Stimulated activated CD4-positive, alpha-beta T cell treated with anti-CD3 and anti-CD28 coated beads, Interleukin-12 subunit alpha, Interleukin-12 subunit beta, amount 100 ng/mL, for 24 hours (primary cell): ENCODE data around the gene RGMB.

ENCODE experiments used
- DNase-seq, 2 experiments: peaks; one replicate each; pipeline ENCODE4 v3.0.0-alpha.2; 2020; ENCODE audit warnings: low read depth in 2 of 2

The RGMB gene

DNA sequence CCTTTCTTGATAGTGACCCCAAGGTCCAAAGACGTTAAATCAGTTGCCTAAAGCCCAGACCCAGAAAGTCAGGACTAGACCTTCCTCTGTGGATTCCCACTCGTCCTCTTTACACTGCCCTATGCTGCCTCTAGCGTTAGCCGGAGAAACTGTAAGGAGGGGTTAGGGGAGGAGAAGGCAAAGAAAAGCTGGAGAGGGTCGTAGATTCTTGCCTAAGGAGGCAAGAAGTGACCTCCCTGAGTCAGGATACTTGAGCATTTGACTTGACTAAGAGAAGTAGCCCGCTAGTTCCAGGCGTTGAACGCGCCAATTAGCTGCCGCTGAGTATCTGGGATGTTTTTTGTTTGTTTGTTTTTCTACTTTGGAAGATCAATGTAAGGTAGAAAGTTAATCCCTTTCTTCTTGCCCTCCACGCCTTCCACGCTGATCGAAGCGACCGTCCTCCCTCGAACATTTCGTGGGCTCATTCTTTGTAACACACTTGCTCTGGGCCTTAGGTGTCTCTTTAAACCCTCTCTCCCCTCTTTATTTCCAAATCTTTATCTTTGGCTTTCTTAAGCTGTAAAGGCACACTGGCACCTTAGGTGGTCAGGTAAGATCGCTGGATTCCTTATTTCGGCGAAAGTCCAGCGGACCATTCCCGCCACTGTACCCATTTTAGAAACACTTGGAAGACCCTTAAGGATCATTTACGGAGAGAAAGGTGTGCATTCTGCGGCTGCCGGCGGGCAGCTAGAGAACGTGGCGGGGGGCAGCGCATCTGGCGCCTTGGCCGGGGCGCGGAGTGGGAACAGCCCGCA is 5.1 kb upstream of the RGMB start:
- DNase-seq = peak in 1 of 2 experiments; percentile 19

DNA sequence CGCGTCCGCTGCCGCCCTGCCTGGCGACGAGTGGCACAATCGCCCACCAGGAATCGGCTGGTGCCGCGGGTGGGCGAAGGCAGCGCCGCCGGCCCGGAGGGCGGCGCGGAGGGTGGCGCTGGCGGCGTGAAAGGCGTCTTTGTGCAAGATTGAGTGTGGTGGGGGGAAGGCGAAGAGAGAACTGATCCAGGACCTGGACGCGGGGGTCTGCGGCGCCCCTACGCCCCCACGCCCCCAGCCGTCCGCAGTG is 4.6 kb upstream of the RGMB start:
- no peak for DNase-seq

DNA sequence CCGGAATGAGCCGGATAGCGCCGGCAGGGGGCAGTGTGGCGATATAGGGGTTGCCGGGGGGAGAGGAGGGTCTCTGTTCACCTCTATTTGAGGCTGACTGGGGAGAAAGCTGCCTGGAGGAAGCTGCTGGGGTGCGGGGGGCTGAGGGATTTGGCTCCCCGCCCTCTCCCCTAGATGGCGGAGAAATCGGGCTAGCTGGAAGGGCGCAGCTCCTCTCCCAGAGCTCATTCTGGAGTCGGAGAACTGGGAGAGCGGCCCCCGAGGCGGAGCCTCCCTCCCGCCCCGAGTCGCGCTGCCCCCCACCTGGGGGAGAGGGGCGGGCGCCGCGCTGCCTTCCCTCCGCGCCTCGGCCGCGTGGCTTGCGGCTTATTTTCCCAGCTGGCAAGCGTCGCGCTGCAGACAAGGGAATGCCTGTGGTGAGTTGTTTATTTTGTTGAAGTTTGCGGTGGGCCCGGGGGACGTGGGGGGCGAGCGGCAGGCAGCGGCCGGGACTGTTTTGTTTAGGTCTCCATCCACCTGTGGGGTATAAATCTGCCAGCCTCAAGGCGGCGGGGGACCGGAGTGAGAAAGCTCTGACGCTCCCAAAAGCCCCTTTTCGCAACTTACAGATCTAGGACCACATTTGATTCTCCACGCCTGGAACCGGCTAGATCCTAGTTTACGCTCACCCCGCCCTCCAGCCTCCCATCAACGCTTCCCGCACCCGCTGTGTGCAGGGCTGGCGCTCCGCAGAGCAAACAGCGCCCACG is 4.1 kb upstream of the RGMB start:
- DNase-seq = peak in 1 of 2 experiments; percentile 32

DNA sequence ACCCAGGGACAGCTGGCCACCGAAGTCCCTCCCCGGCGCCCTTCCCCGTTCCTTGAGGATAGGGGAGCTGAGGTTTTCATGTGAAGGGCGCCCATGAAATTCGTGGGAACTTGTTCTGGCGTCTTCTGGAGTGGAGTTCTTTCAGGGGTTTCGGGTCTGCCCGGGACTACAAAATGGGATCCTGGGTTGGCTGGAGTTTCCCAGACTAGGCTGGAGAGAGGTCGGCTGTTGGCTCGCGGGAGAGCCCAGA is 3.6 kb upstream of the RGMB start:
- no peak for DNase-seq

DNA sequence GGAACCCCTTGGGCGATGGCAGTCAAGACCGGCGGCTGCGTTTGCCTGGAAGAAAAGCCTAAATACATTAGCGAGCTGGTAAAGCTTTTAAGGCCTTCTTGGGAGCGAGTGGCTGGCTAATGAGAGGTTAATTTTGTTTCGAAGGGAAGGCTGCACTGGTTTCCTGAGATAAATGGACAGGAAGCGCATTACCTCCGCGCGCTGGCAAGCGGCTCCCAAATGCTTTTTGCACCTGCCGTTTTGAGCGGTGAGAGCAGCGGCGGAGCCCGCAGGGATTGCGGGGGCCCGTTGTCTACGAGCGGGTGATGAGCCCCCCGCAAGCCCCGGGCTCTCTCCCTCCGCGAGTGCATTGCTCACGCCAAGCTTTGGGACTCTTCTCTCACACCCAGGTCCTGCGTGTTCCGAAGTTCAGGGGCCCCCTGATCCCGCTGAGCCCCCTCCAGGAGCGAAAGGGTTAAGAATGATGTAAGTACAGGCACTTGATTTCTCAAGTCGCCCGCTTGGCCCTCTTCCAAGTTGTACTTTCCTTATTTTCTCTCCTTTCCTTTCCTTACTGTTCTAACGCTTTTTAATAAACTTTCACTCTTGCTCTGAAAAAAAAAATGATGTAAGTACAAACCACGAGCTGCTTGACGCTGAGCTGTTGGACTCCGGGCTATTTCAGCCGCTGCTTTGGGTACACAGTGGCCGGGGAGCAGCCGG is 3.1 kb upstream of the RGMB start:
- DNase-seq = peak in 1 of 2 experiments; percentile 3

DNA sequence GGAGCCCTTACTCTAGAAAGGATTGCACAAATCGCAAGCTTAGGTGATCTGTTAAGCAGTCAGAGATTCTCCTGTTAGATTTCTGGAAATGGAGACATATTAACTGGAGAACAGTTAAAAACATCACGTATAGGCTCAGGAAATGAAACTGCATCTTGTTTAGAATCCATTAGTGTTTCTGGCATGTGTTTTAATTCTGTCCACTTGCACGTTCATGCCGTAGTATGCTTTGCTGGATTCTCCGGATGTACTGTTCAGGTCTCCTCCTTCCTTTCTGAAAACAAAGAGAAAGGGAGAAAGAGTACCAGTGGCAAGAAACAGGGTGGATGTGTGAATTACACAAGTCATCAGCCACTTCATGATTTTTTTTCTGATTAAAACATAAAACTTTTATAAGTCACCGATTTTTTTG is 2.5 kb upstream of the RGMB start:
- no peak for DNase-seq

DNA sequence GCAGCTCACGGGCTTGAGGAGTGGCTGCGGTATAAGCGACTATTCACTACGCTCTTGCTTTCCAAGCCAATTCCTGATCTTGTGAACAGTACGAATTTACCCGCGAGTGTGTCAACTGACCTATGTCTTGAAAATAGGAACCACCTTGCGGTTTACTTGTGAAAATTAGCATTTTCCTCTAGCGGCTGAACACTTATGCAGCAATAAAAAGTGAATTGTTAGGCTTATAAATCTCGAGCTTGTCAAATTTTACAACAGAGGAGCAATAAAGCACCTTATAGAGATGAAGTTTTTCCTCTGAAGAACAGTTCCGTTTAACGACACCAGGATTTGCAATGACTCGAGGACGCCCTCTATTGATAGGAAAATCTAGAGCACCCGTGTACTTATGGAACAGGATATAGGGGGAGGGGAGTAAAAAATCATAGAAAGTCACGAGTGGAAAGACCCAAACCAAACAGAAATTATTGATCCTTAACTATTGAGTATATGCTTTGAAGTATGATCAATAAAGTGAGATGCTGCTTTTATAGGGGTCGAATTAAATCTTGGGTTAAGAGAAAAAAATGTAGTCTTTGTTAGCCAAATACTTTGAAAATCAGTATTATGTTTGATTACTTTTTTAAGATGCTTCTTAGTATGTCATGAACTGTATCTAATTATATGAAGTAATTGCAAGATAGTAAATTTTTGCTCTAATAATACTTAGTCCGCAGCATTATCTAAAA is 1.9 kb upstream of the RGMB start:
- DNase-seq = peak in 1 of 2 experiments; percentile 36

DNA sequence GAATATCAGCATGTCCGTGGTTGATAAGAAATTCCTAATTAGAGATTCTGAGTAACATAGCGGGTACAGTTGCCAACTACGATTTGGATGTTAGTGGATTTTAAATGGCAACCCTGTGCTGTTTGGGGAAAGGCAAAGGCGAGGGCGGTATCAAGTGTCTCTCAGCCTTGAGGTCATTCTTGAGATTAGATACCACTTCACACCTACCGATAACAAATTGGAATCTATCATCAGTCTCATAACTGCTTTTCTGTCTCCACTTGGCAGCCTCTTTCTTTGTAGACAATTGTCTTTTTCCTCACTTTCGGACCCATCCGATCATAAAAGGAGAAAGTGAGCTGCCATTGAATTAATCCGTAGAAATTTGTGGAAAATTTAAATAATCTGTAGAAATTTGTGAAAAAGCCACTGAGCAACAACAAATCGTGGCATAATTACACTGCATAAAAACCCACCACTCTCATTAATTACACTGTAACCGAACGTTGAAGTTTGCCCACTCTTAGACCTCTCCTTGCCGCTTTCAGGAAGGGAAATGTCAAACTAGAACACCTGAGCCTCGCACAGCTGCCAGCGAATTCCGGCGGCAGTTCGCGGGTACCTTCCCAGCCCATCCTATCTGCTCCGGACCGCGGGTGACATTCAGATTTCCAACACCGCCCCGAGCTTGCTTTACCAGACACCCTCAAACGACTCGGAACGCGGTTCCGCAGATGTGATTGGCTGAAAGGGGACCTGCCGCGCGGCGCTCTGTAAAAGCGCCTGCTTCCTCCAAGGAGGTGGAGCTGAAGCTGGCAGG is 849 bp upstream of the RGMB start:
- DNase-seq = peak; percentile 25 to 42

DNA sequence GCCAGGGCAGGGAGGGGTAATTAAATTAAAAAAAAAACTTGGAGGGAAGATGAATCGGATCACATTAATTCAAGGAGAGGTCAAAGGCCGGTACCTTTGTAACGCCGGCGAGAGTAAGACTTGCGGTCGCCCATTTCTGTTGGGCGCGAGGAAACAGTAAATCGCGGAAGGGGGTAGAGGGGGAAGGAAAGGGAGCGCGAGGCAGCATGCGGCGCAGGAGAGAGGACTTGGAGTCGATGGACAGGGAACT is 324 bp upstream of the RGMB start:
- no peak for DNase-seq

DNA sequence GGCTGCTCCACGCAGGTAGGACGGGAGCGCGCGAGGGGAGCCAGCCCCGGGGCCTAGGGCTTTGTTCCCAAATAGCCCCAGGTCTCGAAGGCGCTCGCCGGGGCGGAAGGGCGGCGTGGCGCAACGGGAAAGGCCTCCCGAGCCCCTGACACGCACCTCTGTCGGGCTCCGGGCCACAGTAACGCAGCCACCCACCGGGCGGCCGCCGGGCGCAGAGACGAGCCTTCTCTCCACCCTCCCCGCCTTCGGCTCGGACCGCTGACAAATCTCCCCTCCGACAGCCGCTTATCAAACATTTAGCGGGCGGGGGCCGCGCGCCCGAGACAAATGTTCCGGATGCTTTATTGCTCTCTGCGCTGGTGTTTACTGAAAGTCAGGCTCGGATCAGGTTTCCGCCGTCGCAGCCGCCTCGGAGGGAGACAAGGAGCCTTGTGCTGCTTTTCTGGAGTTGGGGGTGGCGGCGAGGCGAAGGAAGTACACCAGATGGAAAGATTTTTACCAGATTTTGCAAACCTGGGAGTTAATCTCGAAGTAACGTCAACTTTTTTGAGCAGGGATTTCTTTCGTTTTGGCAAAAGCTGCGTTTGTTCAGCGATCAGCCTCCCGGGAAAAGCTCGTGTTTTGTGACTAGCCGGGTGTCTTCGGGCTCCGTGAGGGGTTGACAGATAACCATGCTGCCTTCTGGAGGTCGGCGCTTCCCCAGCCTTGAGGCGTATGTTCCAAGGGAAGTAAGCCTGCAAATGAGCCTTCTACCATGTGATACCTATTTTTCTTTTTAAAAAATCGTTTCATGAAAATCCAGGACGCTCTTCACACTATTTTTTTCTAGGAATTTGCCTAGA is 950 bp downstream of the RGMB start:
- DNase-seq = peak; percentile 21 to 55

DNA sequence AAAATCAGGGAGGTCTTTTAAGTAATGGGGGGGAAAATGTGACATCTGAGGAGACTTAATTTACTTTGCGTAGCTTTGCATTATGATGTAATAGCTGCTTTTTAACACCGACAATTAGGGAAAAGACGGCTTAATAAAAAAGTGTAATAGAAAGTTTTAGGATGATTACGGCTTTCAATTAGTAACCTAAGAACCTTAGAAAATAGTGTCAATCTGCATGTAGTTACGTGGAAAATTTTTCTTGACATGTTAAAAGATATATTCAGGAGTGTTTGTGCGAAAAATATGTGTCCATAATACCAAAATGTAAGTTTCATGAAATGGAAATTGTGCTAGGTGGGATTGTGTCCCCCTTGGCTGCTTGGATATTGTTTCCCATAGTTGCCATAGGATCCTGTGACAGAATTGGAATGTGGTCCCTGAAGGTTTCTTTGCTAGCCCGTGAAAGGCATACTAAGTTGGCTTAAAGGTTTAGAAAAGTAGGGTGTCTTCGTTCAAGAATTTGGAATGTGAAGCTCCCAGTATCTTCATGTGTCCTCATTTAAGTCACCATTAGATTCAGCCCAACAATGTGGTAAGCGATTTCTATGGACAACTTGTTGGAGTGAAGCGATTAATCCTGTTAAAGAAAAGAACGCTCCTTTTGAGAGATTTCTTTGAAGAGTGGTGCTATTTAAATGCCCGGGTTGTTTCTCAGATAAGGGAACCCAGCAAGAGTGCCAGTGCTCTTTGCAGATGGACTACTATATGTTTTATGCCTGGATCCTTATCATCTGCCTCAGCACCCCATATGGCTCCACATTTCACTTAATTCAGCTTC is 2.0 kb downstream of the RGMB start:
- DNase-seq = no peak

DNA sequence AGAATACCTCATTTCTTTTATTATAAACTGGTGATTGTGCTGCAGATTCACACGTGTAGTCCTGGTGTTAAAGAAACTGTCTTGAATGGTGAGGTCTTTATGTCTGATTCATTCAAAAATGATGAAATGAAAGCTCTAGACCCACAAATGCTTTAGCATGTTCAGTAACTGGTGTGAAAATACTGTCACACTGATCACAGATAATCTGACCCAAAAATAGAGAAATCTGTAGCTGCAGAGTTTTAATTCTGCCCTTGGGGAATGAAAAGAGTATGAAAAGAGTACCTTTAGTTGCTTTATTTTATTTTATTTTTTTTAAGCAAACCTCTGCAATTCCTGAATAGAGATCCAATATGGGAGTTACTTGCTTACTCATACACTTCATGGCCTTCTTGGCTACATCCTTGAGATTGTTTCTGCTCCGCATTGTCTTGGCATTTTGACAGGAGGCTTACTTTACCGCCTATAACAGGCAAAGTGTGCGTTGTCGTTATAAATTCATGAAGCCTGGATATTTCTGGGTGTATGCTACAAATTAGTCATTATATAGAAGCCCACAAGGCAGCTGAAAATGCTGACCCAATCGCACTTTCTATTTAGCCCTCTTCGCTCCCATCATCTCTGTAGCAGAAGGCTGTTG is 2.7 kb downstream of the RGMB start:
- DNase-seq = no peak

DNA sequence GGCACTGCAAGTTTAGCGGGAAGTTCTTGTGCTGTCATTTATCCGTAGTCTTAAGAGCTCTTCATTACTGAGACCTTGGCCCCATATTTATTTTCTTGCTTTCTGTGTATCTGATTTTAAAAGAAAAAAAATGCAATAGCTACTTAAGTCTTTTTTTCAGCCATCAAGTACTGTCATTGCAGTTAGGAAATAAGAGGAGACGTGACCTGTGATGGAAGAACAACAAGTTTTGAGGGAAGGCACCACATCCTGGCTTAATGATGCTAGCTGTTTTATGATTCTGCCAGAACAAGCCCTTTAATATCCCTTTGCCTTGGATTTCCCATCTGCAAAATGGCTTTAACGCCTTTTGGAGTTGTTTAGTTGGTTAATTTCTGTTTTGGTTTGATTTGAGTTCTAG is 3.8 kb downstream of the RGMB start:
- DNase-seq = no peak

DNA sequence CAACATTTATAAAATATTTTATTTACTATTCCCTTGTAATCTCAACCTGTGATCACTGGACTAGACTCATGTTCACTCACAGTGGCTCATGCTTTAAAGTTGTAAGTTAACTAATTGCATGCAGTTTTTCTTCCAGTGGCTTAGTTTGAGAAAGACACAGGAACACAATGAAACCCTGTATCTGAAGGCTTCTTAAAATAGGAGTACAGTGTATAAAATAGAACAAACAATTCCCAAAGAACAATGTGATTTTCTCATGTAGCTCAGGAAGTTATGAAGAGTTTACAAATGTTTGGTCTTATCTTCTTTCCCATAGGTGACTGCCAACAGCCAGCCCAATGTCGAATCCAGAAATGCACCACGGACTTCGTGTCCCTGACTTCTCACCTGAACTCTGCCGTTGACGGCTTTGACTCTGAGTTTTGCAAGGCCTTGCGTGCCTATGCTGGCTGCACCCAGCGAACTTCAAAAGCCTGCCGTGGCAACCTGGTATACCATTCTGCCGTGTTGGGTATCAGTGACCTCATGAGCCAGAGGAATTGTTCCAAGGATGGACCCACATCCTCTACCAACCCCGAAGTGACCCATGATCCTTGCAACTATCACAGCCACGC is 5.9 kb downstream of the RGMB start:
- no peak for DNase-seq

DNA sequence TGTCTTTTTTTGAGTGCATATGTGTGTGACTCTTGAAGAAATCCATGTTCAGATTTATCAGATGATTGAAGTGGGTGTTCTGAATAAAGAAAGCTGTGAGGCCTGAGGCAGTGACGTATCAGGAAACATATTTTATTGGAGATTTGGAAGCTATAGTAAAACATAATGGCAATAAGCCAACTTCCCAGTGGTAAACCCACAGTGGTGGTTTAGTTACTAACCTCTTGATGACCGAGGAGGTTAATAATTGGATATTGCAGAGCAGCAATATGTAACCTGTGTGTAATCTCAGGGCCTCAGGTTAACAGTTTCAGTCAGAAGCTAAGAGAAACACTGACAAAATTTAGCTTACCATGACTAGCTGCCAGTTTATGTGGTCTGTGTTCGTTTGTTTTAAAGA is 6.9 kb downstream of the RGMB start:
- no peak for DNase-seq

DNA sequence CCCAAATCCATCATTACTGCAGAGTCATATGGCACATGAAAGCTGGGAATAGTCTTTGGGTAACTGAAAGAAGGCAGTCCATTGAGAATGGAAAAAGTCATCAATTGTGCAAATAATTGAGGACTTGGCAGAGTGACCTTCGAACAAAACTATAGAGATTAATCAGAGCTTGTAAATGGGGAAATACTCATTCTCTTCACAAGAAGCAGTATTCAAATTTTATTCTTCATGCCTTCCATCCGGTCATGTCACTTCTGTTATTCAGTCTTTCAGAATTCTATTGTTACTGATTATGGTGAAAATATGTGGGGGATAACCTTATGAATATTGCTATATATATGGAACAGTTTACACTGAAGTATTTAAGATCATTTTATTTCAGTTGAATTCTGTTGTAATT is 8.1 kb downstream of the RGMB start:
- no peak for DNase-seq

DNA sequence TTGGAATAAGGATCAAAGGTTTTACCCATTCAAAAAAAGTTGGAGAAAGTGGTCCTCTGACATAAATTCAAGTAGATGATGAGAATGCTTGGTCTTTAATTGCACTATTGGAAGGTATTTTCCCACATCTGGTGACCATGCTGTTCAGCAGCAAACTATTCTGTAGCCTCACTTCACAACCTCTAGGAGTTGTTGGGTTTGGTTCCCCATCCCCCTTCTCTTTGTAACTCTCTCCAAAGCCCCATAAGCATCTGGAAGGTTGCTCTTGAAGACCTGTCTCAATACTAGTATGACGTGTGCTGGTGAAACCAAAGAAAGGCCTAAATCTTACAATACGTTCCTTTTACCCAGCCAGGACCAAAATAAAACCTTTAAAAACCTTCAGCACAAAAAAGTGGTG is 8.5 kb downstream of the RGMB start:
- no peak for DNase-seq

DNA sequence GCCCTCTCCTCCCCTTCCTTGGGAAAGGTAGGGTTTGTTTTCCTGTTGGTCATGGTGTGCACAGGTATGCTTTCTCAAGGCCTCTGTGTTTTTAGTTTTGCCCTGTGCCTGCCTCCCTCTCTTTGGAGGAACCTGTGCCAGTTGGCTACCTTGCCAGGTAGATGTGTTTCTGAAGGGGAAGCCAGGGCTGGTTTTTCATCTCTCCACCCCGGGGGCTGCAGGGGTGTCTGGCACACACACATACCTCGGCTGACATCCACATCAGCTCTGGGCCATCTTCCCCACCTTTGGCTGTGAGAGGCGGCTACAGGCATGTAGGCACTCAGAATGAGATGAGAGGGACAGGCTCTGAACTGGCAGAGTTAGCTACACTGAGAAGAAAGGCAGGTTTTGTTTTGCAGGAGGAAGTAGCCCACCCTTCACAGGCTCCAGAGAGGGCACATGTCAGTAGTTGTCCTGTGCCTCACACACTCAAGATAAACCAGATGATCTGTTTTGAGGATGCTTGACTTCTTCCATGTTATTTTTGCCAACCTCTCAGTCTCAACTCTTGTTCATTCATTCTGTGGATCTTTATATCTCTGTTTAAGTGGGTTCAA is 9.7 kb downstream of the RGMB start:
- no peak for DNase-seq

DNA sequence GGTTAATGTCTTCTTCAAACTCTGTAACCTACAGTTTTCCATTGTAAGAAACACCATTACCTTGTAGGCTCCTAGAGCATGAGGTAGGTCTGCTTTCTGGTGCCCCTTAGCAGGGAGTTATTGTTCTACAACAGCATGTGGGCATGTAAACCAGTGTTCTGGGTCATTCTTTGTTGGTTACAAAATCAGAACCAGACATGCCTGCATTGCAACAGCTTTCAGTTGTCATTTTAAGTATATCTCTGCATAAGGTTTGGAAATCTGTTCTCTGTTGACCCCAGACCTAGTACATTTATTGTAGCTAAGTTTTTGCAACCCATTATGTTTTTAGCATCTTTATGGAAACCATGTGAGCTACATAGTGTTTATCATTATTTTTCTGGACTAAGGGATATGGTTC is 10.9 kb downstream of the RGMB start:
- DNase-seq = no peak
